Measurements from ENCODE around the gene GRP.

DNA sequence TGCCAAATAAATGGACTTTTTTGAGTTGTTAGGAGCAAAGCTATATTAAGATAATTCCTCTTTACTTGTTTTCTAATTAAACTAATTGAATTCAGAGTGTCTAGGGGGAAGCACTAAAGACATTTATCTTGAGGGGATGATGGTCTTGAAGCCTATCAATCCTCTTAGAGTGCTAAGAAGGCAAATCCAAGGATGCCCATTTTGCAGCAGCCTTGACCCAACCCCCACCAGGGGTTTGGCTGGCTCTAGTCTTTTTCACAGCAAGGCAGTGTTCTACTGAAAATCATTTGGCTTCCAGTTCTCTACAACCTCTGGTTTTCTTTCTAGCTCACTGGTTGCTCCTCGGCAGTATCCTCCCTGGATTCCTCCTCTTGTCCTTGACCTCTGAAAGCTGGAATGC lies 59.8 kb downstream of the GRP start:
- TF ChIP-seq, protein P1, sequence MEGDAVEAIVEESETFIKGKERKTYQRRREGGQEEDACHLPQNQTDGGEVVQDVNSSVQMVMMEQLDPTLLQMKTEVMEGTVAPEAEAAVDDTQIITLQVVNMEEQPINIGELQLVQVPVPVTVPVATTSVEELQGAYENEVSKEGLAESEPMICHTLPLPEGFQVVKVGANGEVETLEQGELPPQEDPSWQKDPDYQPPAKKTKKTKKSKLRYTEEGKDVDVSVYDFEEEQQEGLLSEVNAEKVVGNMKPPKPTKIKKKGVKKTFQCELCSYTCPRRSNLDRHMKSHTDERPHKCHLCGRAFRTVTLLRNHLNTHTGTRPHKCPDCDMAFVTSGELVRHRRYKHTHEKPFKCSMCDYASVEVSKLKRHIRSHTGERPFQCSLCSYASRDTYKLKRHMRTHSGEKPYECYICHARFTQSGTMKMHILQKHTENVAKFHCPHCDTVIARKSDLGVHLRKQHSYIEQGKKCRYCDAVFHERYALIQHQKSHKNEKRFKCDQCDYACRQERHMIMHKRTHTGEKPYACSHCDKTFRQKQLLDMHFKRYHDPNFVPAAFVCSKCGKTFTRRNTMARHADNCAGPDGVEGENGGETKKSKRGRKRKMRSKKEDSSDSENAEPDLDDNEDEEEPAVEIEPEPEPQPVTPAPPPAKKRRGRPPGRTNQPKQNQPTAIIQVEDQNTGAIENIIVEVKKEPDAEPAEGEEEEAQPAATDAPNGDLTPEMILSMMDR (IDR thresholded peaks at IDR 0.05): no peak
- no peak for TF ChIP-seq POLR2A (IDR thresholded peaks at IDR 0.05; ENCODE audit: low read length)
- TF ChIP-seq NPAS2 (CRISPR knock-in tag; IDR thresholded peaks at IDR 0.05; ENCODE audit: borderline replicate concordance): no peak
- no peak for TF ChIP-seq EP300 (IDR thresholded peaks at IDR 0.05)
- no peak for TF ChIP-seq RNF2 (IDR thresholded peaks at IDR 0.05; ENCODE audit: borderline replicate concordance, low read depth)
- TF ChIP-seq, protein P2, sequence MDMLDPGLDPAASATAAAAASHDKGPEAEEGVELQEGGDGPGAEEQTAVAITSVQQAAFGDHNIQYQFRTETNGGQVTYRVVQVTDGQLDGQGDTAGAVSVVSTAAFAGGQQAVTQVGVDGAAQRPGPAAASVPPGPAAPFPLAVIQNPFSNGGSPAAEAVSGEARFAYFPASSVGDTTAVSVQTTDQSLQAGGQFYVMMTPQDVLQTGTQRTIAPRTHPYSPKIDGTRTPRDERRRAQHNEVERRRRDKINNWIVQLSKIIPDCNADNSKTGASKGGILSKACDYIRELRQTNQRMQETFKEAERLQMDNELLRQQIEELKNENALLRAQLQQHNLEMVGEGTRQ (IDR thresholded peaks at IDR 0.05): no peak
